Left renal cortex interstitium (tissue), 4 donors: ENCODE results near the gene OST4. TPM values are rescaled to one million over a fixed set of nuclear protein-coding genes. Genes with fewer than 3 reads are reported as not detected.
A peak's percentile ranks its signal among the peaks of the same experiment; 100 is the strongest.

Source experiments
- DNase-seq, 4 donors: peaks; one replicate each; pipeline ENCODE4 v3.0.0-alpha.2; 2013; ENCODE audit warnings: low read depth in 4 of 4, low spot score in 2 of 4, missing footprints in 1 of 4
- polyA plus RNA-seq, 4 donors: library from polyadenylated mRNA; unstranded; fragments of 120-200 nt; gene quantifications; one replicate each; pipeline ENCODE4 v1.2.1, GENCODE V29; 2013; ENCODE audit not compliant: insufficient read length in 4 of 4

Gene OST4
- polyA plus RNA-seq, 4 donors: 222 to 297 (median 264) TPM

DNA sequence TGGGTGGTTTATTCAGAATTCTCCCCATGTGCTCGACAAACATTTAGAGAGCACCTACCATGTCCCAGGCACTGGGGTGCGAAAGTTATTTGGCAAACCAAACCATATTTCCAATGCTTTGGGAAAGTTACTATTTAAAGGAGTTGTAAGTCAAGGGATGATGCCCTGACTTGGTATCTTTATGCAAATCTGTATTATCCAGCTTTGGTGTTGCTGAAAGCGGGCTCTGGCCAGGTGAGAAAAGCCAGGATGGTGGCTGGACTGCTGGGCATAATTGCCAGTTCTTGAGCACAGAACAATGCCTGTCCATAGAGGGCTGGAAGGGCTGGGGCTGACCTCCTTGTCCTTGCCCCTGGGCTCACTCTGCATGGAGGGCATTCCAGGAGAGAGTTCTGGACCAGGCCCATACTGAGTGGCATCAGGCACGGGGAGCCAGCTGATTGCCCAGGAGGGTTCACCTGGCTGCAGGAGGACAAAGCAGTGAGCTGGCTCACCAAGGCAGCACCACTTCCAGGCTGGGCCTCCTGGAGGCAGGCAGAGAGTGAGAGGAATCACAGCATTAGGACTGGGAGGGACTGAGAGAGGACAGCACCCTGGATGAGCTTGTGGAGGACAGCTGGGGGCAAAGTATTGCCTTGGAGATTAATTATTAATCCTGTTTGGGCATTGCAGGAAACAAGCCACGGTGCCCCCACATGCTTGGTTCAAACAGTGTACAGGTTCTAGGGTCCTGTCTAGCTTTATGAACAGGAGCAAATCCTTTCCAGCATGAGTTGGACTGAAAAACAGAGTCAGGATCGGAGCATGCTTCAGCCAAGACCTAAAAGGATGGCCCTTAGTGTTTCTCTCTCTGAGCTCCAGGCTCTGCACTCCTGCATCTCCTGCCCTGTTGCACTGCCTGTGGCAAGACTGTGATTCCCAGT is 22.2 kb upstream of the OST4 start:
- no peak for DNase-seq

- DNase-seq: no peak
Observed at GRCh38 chr2:27092696-27093429, 21.4 kb upstream of the OST4 start.

GRCh38 chr2:27091746-27092695 is 20.6 kb upstream of the OST4 start:
- no peak for DNase-seq

DNA sequence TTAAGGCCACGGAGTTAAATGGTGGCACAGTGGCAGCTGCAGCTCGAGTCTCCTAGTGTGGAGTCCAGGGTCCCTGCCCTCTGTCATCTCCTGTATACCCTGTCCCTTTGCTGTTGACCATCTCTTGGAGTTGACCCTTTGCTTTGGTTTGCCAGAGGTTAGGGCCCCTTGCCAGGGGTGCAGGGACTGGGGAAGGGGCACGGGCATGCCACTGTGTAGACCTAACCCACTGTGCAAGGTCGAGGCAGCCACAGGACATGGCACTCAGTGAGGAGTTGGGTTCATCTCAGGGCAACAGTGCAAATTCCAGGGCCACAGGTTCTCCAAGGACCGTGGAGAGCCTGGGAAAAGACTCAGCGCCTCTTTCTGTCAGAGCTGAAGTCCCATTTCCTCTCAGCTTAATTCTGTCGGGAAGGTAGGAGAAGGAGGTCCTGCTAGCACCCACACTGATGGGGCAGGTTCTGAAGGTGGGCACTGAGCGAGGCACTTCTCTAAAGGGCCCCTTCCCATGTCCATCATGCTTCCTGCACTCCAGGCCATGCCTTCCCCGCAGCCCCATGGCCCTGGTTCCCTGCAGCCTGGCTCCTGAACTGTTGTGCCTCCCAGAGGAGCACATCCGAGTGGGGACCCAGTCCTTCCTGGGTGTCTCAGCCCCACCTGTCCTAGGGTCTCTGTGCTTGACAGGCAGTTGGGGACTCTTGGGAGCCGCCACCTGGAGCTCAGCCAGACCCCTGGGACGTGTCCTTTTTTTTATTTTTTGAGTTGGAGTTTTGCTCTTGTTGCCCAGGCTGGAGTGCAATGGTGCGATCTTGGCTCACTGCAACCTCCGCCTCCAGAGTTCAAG is 17.9 kb upstream of the OST4 start:
- no peak for DNase-seq

- no peak for DNase-seq
Observed at GRCh38 chr2:27088634-27089033, 17.2 kb upstream of the OST4 start.

DNA sequence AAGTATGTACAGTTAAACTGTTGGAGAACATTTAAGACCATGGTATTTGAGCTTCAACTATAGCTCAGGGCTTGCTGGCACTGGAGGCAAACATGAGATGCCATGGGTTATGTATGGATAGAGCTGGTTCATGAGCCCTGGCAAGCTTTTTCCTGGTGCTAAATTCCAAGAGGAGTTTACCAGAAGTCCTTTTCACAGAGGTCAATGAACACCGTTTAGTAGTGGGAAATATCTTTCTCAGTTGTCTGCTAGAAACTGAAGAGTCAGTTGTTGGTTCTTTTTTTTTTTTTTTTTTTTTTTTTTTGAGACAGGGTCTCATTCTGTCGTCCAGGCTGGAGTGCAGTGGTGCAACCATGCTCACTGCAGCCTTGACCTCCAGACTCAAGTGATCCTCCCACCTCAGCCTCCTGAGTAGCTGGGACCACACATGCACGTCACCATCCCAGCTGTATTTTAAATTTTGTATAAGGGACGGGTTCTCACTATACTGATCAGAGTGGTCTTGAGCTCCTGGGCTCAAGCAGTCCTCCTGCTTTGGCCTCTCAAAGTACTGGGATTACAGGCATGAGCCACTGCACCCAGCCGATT is 16.5 kb upstream of the OST4 start:
- DNase-seq: no peak

- no peak for DNase-seq
Observed at GRCh38 chr2:27086724-27087593, 15.5 kb upstream of the OST4 start, which contains the start of gene KHK. Gene KHK, plus strand, starts transcription at chr2:27086772. Its CDS starts 488 bp downstream, at chr2:27087260.

DNA sequence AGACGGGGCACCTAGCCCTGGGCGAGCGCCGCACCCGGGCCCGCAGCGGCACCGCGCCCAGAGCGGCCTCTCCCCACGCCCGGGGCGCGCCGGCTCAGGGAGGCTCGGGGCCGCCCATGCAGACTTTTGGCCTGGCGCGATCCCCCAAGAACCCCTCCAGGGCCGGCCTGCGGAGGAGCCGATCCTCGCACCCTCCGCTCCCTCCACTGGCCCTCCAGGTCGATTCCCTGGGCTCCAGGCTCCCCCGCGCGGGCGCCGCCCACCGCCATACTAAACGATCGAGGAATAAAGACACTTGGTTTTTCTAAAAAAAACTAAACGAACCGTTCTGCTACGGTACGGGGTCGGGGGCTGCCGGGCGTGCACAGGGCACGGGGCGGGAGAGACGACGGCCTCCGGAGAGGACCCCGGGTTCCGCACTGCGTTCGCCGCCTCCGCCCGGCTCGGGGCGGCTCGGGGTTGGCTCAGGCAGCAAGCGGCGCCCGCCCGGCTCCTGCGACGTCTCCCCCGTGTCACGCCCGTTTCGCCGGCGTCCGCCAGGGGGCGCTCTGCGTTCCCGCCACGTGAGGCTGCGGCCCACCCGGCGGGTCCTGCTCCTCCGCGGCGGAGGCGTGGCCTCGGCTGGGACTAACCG is 14.8 kb upstream of the OST4 start:
- DNase-seq: peak in 3 of 4 donors; percentile 86 to 93 (median 88)

DNA sequence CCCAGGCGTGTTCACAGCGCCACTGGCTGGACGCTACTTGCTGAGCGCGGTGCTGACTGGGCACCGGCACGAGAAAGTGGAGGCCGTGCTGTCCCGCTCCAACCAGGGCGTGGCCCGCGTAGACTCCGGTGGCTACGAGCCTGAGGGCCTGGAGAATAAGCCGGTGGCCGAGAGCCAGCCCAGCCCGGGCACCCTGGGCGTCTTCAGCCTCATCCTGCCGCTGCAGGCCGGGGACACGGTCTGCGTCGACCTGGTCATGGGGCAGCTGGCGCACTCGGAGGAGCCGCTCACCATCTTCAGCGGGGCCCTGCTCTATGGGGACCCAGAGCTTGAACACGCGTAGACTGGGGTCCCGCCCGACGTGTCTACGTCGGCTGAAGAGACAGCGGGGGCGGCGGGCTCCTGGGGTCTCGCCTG is 14.2 kb upstream of the OST4 start:
- no peak for DNase-seq

- DNase-seq: no peak
Observed at GRCh38 chr2:27085062-27085672, 13.7 kb upstream of the OST4 start.

DNA sequence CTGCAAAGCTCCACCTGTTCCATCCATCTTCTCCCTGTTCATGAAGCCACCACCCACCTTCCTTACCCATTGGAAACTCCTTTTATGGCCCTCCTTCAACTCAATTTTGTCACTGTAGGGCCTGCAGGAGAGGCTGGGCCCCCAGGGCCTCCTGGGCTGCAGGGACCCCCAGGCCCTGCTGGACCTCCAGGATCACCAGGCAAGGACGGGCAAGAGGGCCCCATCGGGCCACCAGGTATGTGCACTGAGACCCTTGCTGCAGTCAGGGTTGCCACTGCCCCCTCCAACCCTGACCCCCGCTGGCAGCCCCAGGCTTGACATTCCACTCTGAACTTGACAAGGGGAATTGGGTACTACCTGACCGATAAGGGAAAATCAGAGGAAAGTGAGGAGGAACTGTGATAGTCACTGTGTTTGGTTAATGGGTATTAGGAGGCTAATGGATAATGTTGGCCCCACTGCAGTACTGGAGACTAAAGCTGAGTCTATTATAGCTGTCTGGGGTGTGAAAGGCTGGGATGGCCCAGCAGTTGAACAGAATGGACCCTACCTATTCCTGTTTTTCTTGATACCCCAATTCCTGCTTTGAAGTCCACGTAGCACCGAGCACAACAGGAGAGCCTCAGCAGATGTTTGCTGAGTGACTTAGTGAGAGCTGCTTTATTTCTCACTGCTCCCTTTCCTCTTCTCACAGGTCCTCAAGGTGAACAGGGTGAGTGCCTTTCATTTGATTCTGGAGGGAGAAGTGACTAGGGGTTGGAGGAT is 13.0 kb upstream of the OST4 start:
- no peak for DNase-seq

GRCh38 chr2:27083410-27084296 is 12.2 kb upstream of the OST4 start:
- no peak for DNase-seq

GRCh38 chr2:27082773-27083409 is 11.4 kb upstream of the OST4 start:
- DNase-seq: no peak

GRCh38 chr2:27081984-27082772 is 10.7 kb upstream of the OST4 start:
- no peak for DNase-seq

DNA sequence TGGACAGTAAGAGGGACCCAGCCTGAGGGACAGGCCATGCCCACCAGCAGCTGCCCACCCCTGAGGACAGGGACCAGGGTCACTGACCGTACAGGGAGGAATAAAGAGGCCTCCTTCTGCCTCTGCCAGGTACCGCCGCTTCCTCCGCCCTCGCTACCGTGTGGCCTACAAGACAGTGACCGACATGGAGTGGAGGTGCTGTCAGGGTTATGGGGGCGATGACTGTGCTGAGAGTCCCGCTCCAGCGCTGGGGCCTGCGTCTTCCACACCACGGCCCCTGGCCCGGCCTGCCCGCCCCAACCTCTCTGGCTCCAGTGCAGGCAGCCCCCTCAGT is 9.1 kb upstream of the OST4 start:
- DNase-seq: no peak
